K562 (cell line): ENCODE measurements around the gene HSF4. TPM values are rescaled to one million over a fixed set of nuclear protein-coding genes. Genes with fewer than 3 reads are reported as not detected.
A peak's percentile ranks its signal among the peaks of the same experiment; 100 is the strongest.

ENCODE experiments used
- ATAC-seq: fragments of 200-7000 bp; cut with Tn5 transposase; 3 replicates; pipeline ENCODE4 v1.9.1; 2020; ENCODE audit warnings: moderate library complexity
- BruUV-seq: library from RNA; stranded (reverse); fragments of 400-500 nt; replicated peaks from 2 replicates; lab custom pipeline; 2021; lab: Mats Ljungman, UMichigan
- CTCF ChIA-PET: fragments of 300-600 bp; formaldehyde crosslinking; extraction: SDS; loops from one replicate; lab custom pipeline; 2021; ENCODE audit warnings: low intra/inter-chr PET ratio; lab: Yijun Ruan, JAX
- POLR2A ChIA-PET: fragments of 300-600, 350-650 bp; sonication (Branson Sonifier 250); formaldehyde crosslinking; extraction: SDS; loops from one replicate; lab custom pipeline; 2021; ENCODE audit warnings: antibody characterized with exemption, inconsistent platforms; lab: Yijun Ruan, JAX
- DNase-seq, 4 experiments: peaks; one replicate each; pipeline versions ENCODE4 v3.0.0 to v3.0.0-alpha.2; 2011 to 2018; ENCODE audit warnings: low spot score in 3 of 4, mixed read lengths in 3 of 4; ENCODE audit errors: extremely low read depth in 1 of 4
- FAIRE-seq: peaks from 2 replicates; lab custom pipeline; 2011; peaks lifted over from hg19 to GRCh38; lab: Jason Lieb, UNC
- H2AFZ ChIP-seq: 2 replicates; pipeline ENCODE4 v1.6.0; 2011; ENCODE audit warnings: low read depth, low read length, control low read depth, inconsistent platforms
- H3K27ac ChIP-seq: fragments of 200-600 bp; 3 replicates; pipeline ENCODE4 v1.8.0; 2011; ENCODE audit warnings: low read depth, mild to moderate bottlenecking, control low read depth, inconsistent platforms, low read length, moderate library complexity, mixed read lengths; ENCODE audit errors: extremely low read depth
- H3K27me3 ChIP-seq, 2 experiments: fragments of 300-600 bp in 1 of 2; 2 replicates in 1 of 2; 3 replicates in 1 of 2; pipeline versions ENCODE4 v1.6.0 to v1.8.0; 2011; ENCODE audit warnings: inconsistent platforms in 2 of 2, low read length in 2 of 2, mild to moderate bottlenecking in 1 of 2, mixed read lengths in 1 of 2, moderate library complexity in 1 of 2; ENCODE audit not compliant: control insufficient read depth in 2 of 2, insufficient read depth in 2 of 2
- H3K36me3 ChIP-seq: fragments of 300-600 bp; 3 replicates; pipeline ENCODE4 v1.8.0; 2011; ENCODE audit warnings: mild to moderate bottlenecking, low read length, inconsistent platforms; ENCODE audit not compliant: control insufficient read depth, insufficient read depth
- H3K4me1 ChIP-seq, 2 experiments: fragments of 200-600 bp in 1 of 2; replicated peaks in 1 of 2; 2 replicates in 1 of 2; 3 replicates in 1 of 2; pipeline versions ENCODE4 v1.5.1 to v1.8.0; 2011; ENCODE audit warnings: inconsistent platforms in 2 of 2, low read length in 2 of 2, mild to moderate bottlenecking in 1 of 2, mixed read lengths in 1 of 2, moderate library complexity in 1 of 2; ENCODE audit not compliant: control insufficient read depth in 2 of 2, insufficient read depth in 2 of 2
- H3K4me2 ChIP-seq: 2 replicates; pipeline ENCODE4 v1.6.1; 2011; ENCODE audit warnings: low read length, control low read depth, inconsistent platforms, mixed read lengths; ENCODE audit not compliant: insufficient read depth
- H3K4me3 ChIP-seq: fragments of 200-600 bp; sonication (generic), shearing (Covaris generic); 2 replicates; pipeline ENCODE4 v1.5.1; 2016; ENCODE audit warnings: control low read depth, inconsistent platforms
- H3K79me2 ChIP-seq: fragments of 200-600 bp; 3 replicates; pipeline ENCODE4 v1.8.0; 2011; ENCODE audit warnings: low read length, inconsistent platforms; ENCODE audit not compliant: control insufficient read depth, insufficient read depth
- H3K9ac ChIP-seq, 2 experiments: 2 replicates each; pipeline versions ENCODE4 v1.6.0 to v1.6.1; 2011; ENCODE audit warnings: low read depth in 2 of 2, low read length in 2 of 2, control low read depth in 1 of 2, inconsistent platforms in 1 of 2, mild to moderate bottlenecking in 1 of 2, mixed read lengths in 1 of 2; ENCODE audit not compliant: insufficient read depth in 1 of 2
- H3K9me1 ChIP-seq: one replicate; pipeline ENCODE4 v1.6.0; 2011; ENCODE audit warnings: inconsistent platforms, mild to moderate bottlenecking, low read length, moderate library complexity; ENCODE audit not compliant: control insufficient read depth, insufficient read depth
- H3K9me3 ChIP-seq: replicated peaks from 2 replicates; pipeline ENCODE4 v1.5.1; 2011; ENCODE audit warnings: low read depth, low read length, inconsistent platforms; ENCODE audit not compliant: control insufficient read depth, insufficient read depth
- H4K20me1 ChIP-seq: replicated peaks from 2 replicates; pipeline ENCODE4 v1.6.1; 2011; ENCODE audit warnings: low read length, inconsistent platforms, mixed read lengths; ENCODE audit not compliant: control insufficient read depth, insufficient read depth
- CBFA2T2 ChIP-seq: fragments of 450-650 bp; conservative IDR thresholded peaks from 2 replicates; pipeline ENCODE4 v1.6.1; 2017; ENCODE audit warnings: mild to moderate bottlenecking
- CREM ChIP-seq: IDR thresholded peaks from 2 replicates; pipeline ENCODE4 v1.6.1; 2014; ENCODE audit warnings: antibody characterized with exemption, low read depth
- POLR2A ChIP-seq: fragments of 450-650 bp; conservative IDR thresholded peaks from 2 replicates; pipeline ENCODE4 v1.6.1; 2016
- RCOR1 ChIP-seq, 2 experiments: IDR thresholded peaks; 2 replicates each; pipeline ENCODE4 v1.6.1; 2012; ENCODE audit warnings: low read depth in 2 of 2, low read length in 2 of 2, borderline replicate concordance in 1 of 2, improper control_type of control experiment in 1 of 2
- WGBS: fragments of 100-300 bp; shearing (Covaris generic); methylation state at CpG from one replicate; pipeline ENCODE4 v1.1.6; 2016; ENCODE audit warnings: low coverage, mixed read lengths; ENCODE audit not compliant: insufficient coverage; ENCODE audit errors: missing lambda C conversion rate; 5-methylcytosine and 5-hydroxymethylcytosine counted together
- in situ Hi-C: fragments of 300-500 bp; cut with MboI; formaldehyde crosslinking; loops from 4 replicates; pipeline ENCODE4 v1.15.0; 2018; ENCODE audit warnings: inconsistent platforms, mixed read lengths
- intact Hi-C: fragments of 100-400 bp; cut with micrococcal nuclease; formaldehyde crosslinking; loops from 2 replicates; pipeline ENCODE4 v1.14.2; 2022
- polyA plus RNA-seq, 8 experiments: library from polyadenylated mRNA; depleted of rRNA in 4 of 8; stranded (reverse) in 5 of 8; unstranded in 3 of 8; fragments of >200 nt; fragmentation: Nextera tagmentation in 2 of 8; fragmentation: Illumina TruSeq in 1 of 8; extraction: Ambion mirVana in 2 of 8; extraction: Trizol in 1 of 8; gene quantifications; 2 replicates each; pipeline versions ENCODE4 v1.2.1 to v1.2.3, GENCODE V29; 2011 to 2014; ENCODE audit warnings: inconsistent platforms in 1 of 8, missing spikeins in 1 of 8
- total RNA-seq, 7 experiments: library from RNA; depleted of rRNA in 6 of 7; stranded (reverse); fragments of >200 nt in 6 of 7; fragmentation: Illumina TruSeq in 2 of 7; extraction: Trizol in 2 of 7; gene quantifications; 2 replicates each; pipeline versions ENCODE4 v1.2.1 to v1.2.3, GENCODE V29; 2011 to 2021; ENCODE audit warnings: low replicate concordance in 1 of 7
- TF ChIP-seq, protein P1 (sequence below): fragments of 450-650 bp; IDR thresholded peaks from 2 replicates; pipeline ENCODE4 v1.6.1; 2016; ENCODE audit warnings: borderline replicate concordance
- TF ChIP-seq, protein P2 (sequence below), 2 experiments: fragments of 450-650 bp in 1 of 2; sonication (generic) in 1 of 2; formaldehyde crosslinking; conservative IDR thresholded peaks; 2 replicates each; pipeline versions ENCODE4 v1.4.0 to v1.8.1; 2020 to 2022; ENCODE audit warnings: mild to moderate bottlenecking in 1 of 2, missing genetic modification reagents in 1 of 2
- TF ChIP-seq, protein P3 (sequence below): sonication (generic); formaldehyde crosslinking; IDR thresholded peaks from 2 replicates; pipeline ENCODE4 v1.8.1; 2023; ENCODE audit warnings: mild to moderate bottlenecking, missing genetic modification reagents

The HSF4 gene
- total and polyA plus RNA-seq, 9 of the 15 experiments (the other 6 are each of a cell fraction or from before 2014, with no cell fraction given): 0.50 to 35.4 (median 8.8) TPM; not detected in 1

DNA sequence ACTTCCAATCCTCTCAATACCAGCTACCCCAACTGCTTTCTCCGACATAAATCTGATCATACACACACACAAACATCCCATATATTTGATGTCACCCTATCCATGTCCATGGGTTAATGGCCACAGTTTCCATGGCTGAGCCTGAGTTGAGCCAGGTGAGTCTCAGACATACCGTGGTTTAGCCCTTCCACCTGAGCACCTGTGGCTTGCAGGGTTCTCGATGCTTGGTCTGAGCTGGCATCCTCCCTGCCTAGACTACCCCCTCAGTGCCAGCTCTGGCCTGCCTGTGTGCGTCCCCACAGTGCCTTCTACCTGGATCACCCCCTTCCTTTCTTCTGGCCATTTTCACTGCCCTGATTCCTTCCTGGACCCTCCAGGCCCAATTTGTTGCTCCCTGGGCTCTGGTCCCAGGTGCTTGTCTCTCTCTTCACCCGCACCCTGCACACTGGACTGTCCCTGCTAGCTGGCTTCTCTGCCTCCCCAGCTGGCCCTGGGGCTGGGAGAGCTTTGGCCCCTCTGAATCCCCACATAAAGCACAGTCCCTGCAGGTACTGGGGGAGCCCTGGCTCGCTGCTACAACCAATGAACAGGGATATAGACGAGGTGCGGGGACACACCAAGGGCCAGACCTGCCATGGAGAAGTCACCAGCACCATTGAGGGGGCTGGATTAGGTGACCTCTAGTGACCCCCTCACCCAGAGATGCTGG lies 41.7 kb downstream of the HSF4 start:
- no peaks in the 10 kb centered on the region for H3K9me3 ChIP-seq
- no peaks in the 10 kb centered on the region for H3K79me2 ChIP-seq
- H3K27me3 ChIP-seq: no peaks in the 10 kb centered on the region
- POLR2A ChIA-PET: interaction anchor here (0.6 to 3.8 kb wide), 3 partner anchors 12 to 270 kb away, joined by 3 to 21 read pairs (median 3); partner anchors contain the start of gene E2F4
- H2AFZ ChIP-seq: no peak overlapping the region
- no peak for TF ChIP-seq CREM
- no peak for TF ChIP-seq CBFA2T2
- TF ChIP-seq, protein P1, sequence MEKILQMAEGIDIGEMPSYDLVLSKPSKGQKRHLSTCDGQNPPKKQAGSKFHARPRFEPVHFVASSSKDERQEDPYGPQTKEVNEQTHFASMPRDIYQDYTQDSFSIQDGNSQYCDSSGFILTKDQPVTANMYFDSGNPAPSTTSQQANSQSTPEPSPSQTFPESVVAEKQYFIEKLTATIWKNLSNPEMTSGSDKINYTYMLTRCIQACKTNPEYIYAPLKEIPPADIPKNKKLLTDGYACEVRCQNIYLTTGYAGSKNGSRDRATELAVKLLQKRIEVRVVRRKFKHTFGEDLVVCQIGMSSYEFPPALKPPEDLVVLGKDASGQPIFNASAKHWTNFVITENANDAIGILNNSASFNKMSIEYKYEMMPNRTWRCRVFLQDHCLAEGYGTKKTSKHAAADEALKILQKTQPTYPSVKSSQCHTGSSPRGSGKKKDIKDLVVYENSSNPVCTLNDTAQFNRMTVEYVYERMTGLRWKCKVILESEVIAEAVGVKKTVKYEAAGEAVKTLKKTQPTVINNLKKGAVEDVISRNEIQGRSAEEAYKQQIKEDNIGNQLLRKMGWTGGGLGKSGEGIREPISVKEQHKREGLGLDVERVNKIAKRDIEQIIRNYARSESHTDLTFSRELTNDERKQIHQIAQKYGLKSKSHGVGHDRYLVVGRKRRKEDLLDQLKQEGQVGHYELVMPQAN: no peak
- TF ChIP-seq POLR2A: peak; percentile 47
- TF ChIP-seq, protein P2, sequence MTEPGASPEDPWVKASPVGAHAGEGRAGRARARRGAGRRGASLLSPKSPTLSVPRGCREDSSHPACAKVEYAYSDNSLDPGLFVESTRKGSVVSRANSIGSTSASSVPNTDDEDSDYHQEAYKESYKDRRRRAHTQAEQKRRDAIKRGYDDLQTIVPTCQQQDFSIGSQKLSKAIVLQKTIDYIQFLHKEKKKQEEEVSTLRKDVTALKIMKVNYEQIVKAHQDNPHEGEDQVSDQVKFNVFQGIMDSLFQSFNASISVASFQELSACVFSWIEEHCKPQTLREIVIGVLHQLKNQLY (CRISPR knock-in tag; conservative IDR thresholded peaks at IDR 0.05): no peak
- TF ChIP-seq, protein P3, sequence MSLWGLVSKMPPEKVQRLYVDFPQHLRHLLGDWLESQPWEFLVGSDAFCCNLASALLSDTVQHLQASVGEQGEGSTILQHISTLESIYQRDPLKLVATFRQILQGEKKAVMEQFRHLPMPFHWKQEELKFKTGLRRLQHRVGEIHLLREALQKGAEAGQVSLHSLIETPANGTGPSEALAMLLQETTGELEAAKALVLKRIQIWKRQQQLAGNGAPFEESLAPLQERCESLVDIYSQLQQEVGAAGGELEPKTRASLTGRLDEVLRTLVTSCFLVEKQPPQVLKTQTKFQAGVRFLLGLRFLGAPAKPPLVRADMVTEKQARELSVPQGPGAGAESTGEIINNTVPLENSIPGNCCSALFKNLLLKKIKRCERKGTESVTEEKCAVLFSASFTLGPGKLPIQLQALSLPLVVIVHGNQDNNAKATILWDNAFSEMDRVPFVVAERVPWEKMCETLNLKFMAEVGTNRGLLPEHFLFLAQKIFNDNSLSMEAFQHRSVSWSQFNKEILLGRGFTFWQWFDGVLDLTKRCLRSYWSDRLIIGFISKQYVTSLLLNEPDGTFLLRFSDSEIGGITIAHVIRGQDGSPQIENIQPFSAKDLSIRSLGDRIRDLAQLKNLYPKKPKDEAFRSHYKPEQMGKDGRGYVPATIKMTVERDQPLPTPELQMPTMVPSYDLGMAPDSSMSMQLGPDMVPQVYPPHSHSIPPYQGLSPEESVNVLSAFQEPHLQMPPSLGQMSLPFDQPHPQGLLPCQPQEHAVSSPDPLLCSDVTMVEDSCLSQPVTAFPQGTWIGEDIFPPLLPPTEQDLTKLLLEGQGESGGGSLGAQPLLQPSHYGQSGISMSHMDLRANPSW (CRISPR knock-in tag): no peak
- no peak for TF ChIP-seq RCOR1 (IDR thresholded peaks at IDR 0.05; ENCODE audit: borderline replicate concordance in 1 of 2, low read depth in 2 of 2, low read length in 2 of 2)
- CTCF ChIA-PET: no interaction called here
- H3K36me3 ChIP-seq: peaks cover 37% of the 10 kb centered on the region; the same call in 2 of the 3 replicates
- H3K4me1 ChIP-seq: peaks cover 10 to 58% of the 10 kb centered on the region in 2 experiments; a peak in 4 of 5 replicates
- DNase-seq: no peak
- intact Hi-C loops (no loop called here), in situ Hi-C loops (no loop called here)
- no peak overlapping the region for H3K4me2 ChIP-seq
- BruUV-seq: no TSS peak
- WGBS: 83% methylated on average over 8 of the region's 8 CpGs
- no peak for FAIRE-seq
- peaks cover 3% of the 10 kb centered on the region for H3K9me1 ChIP-seq
- no peak for ATAC-seq
- H3K9ac ChIP-seq: peak overlapping the region in 1 of 2 experiments; percentile 80; a peak in 1 of 4 replicates
- no peak overlapping the region for H3K4me3 ChIP-seq
- H3K27ac ChIP-seq: no peak overlapping the region
- H4K20me1 ChIP-seq: no peaks in the 10 kb centered on the region; the same call in 1 of the 2 replicates
